Endothelial cell of umbilical vein (primary cell): ENCODE measurements around the gene RPL37A. TPM values are rescaled to one million over a fixed set of nuclear protein-coding genes. Genes with fewer than 3 reads are reported as not detected.

Experiments
- BruUV-seq: library from RNA; stranded (reverse); fragments of 400-500 nt; replicated peaks from 2 replicates; lab custom pipeline; 2021; lab: Mats Ljungman, UMichigan
- CTCF ChIA-PET: fragments of 300-600, 350-600 bp; sonication (Branson Sonifier 250); formaldehyde crosslinking; loops from one replicate; lab custom pipeline; 2021; ENCODE audit warnings: antibody characterized with exemption, inconsistent platforms; lab: Charles Lee
- POLR2A ChIA-PET: fragments of 300-600, 350-600 bp; sonication (Branson Sonifier 250); formaldehyde crosslinking; loops from one replicate; lab custom pipeline; 2021; ENCODE audit warnings: antibody characterized with exemption, inconsistent platforms; lab: Charles Lee
- DNase-seq: peaks from one replicate; pipeline ENCODE4 v3.0.0-alpha.2; 2011; ENCODE audit warnings: low read depth, low spot score
- FAIRE-seq: peaks from 2 replicates; lab custom pipeline; 2011; peaks lifted over from hg19 to GRCh38; lab: Jason Lieb, UNC
- H2AFZ ChIP-seq: 2 replicates; pipeline ENCODE4 v1.6.0; 2012; ENCODE audit warnings: low read depth, low read length, control low read depth, inconsistent platforms
- H3K27ac ChIP-seq: 2 replicates; pipeline ENCODE4 v1.5.1; 2011; ENCODE audit warnings: low read depth, mild to moderate bottlenecking, control low read depth, low read length, moderate library complexity; ENCODE audit not compliant: insufficient read depth
- H3K27me3 ChIP-seq, 2 experiments: 2 replicates each; pipeline versions ENCODE4 v1.6.0 to v1.6.1; 2011; ENCODE audit warnings: low read length in 2 of 2, mixed read lengths in 1 of 2; ENCODE audit not compliant: control insufficient read depth in 2 of 2, insufficient read depth in 2 of 2
- H3K36me3 ChIP-seq, 2 experiments: 2 replicates in 1 of 2; 3 replicates in 1 of 2; pipeline ENCODE4 v1.5.1; 2011; ENCODE audit warnings: low read length in 2 of 2, mild to moderate bottlenecking in 1 of 2, moderate library complexity in 1 of 2; ENCODE audit not compliant: control insufficient read depth in 2 of 2, insufficient read depth in 2 of 2; ENCODE audit errors: extremely low read depth in 1 of 2
- H3K4me1 ChIP-seq: 3 replicates; pipeline ENCODE4 v1.5.1; 2011; ENCODE audit warnings: mild to moderate bottlenecking, low read length; ENCODE audit not compliant: control insufficient read depth, insufficient read depth; ENCODE audit errors: extremely low read depth
- H3K4me2 ChIP-seq: 2 replicates; pipeline ENCODE4 v1.6.1; 2011; ENCODE audit warnings: low read length, control low read depth, mixed read lengths; ENCODE audit not compliant: insufficient read depth
- H3K4me3 ChIP-seq, 3 experiments: fragments of 200-600 bp in 1 of 3; sonication (generic), shearing (Covaris generic) in 1 of 3; replicated peaks in 1 of 3; 2 replicates each; pipeline ENCODE4 v1.5.1; 2011 to 2016; ENCODE audit warnings: control low read depth in 3 of 3, low read length in 3 of 3, mild to moderate bottlenecking in 2 of 3, inconsistent platforms in 1 of 3, low read depth in 1 of 3, moderate library complexity in 1 of 3; ENCODE audit not compliant: insufficient read depth in 1 of 3
- H3K79me2 ChIP-seq: 2 replicates; pipeline ENCODE4 v1.6.0; 2012; ENCODE audit warnings: low read length, inconsistent platforms; ENCODE audit not compliant: control insufficient read depth, insufficient read depth
- H3K9ac ChIP-seq: replicated peaks from 2 replicates; pipeline ENCODE3; 2011; ENCODE audit warnings: low read length, control low read depth; ENCODE audit not compliant: insufficient read depth; ENCODE audit errors: extremely low read depth
- H3K9me1 ChIP-seq: replicated peaks from 3 replicates; pipeline ENCODE4 v1.6.0; 2011; ENCODE audit warnings: mild to moderate bottlenecking, low read length; ENCODE audit not compliant: control insufficient read depth, insufficient read depth; ENCODE audit errors: extremely low read depth
- H3K9me3 ChIP-seq: replicated peaks from 2 replicates; pipeline ENCODE4 v1.5.1; 2012; ENCODE audit warnings: low read length, inconsistent platforms; ENCODE audit not compliant: control insufficient read depth, insufficient read depth
- H4K20me1 ChIP-seq: replicated peaks from 2 replicates; pipeline ENCODE3; 2011; ENCODE audit warnings: mild to moderate bottlenecking, low read length; ENCODE audit not compliant: control insufficient read depth, insufficient read depth; ENCODE audit errors: extremely low read depth
- FOS ChIP-seq: IDR thresholded peaks from 2 replicates; pipeline ENCODE4 v1.6.1; 2011; ENCODE audit warnings: mild to moderate bottlenecking, low read length, moderate library complexity, borderline replicate concordance; ENCODE audit not compliant: insufficient read depth
- GATA2 ChIP-seq: IDR thresholded peaks from 2 replicates; pipeline ENCODE4 v1.7.0; 2011; ENCODE audit warnings: low read depth, mild to moderate bottlenecking, moderate library complexity, mixed read lengths, low read length; ENCODE audit not compliant: insufficient read length, insufficient read depth
- JUN ChIP-seq: IDR thresholded peaks from 2 replicates; pipeline ENCODE4 v1.6.1; 2011; ENCODE audit warnings: borderline replicate concordance, low read depth; ENCODE audit not compliant: insufficient read length, insufficient read depth
- MAX ChIP-seq: IDR thresholded peaks from 2 replicates; pipeline ENCODE4 v1.6.1; 2011; ENCODE audit not compliant: insufficient read depth, insufficient read length
- MYC ChIP-seq: IDR thresholded peaks from one replicate; pipeline ENCODE4 v1.6.1; 2011; ENCODE audit warnings: mild to moderate bottlenecking, low read depth, low read length
- POLR2A ChIP-seq: IDR thresholded peaks from 2 replicates; pipeline ENCODE4 v1.6.1; 2012; ENCODE audit warnings: low read depth, mild to moderate bottlenecking, control low read depth, low read length
- dilution Hi-C: fragments of 300-500 bp; cut with MboI; formaldehyde crosslinking; loops from one replicate; pipeline ENCODE4 v1.15.0; 2019; ENCODE audit warnings: low sequenced_read_pairs; ENCODE audit not compliant: extremely low pct_ligation_motif_present
- intact Hi-C: fragments of 100-400 bp; cut with micrococcal nuclease; formaldehyde crosslinking; loops from one replicate; pipeline ENCODE4 v1.10.0; 2022
- polyA plus RNA-seq, 4 experiments: library from polyadenylated mRNA; depleted of rRNA in 3 of 4; stranded (reverse) in 3 of 4; unstranded in 1 of 4; fragments of >200 nt; gene quantifications; 2 replicates each; pipeline versions ENCODE4 v1.2.1 to v1.2.3, GENCODE V29; 2011 to 2012; ENCODE audit warnings: missing spikeins in 1 of 4
- total RNA-seq: library from RNA; stranded (reverse); gene quantifications from 2 replicates; pipeline ENCODE4 v1.2.3, GENCODE V29; 2021
- TF ChIP-seq, protein P1 (sequence below), 2 donors: IDR thresholded peaks; 1 replicate in 1 of 2; 2 replicates in 1 of 2; pipeline ENCODE4 v1.5.1; 2011; ENCODE audit warnings: low read length in 2 of 2, mild to moderate bottlenecking in 2 of 2, moderate library complexity in 2 of 2, control low read depth in 1 of 2, inconsistent platforms in 1 of 2, low read depth in 1 of 2; ENCODE audit not compliant: insufficient read depth in 1 of 2; ENCODE audit errors: extremely low read depth in 1 of 2

Gene RPL37A
- total and polyA plus RNA-seq, 2 donors (not counting 3 experiments of a cell fraction or from before 2014, with no cell fraction given): 1,889 to 2,628 TPM

- H2AFZ ChIP-seq: no peak overlapping the region
- H3K9me3 ChIP-seq: no peaks in the 10 kb centered on the region
- no peak overlapping the region for H3K27ac ChIP-seq
- ChIA-PET POLR2A (no interaction called here), CTCF (no interaction called here)
- dilution Hi-C loops: no loop called here
- no peaks in the 10 kb centered on the region for H3K9me1 ChIP-seq
- intact Hi-C loops: no loop called here
- H3K4me3 ChIP-seq: no peak overlapping the region
- no peaks in the 10 kb centered on the region for H4K20me1 ChIP-seq
- H3K36me3 ChIP-seq: peaks cover 13 to 17% of the 10 kb centered on the region in 2 experiments
- BruUV-seq: no TSS peak
- no peaks in the 10 kb centered on the region for H3K27me3 ChIP-seq
- H3K9ac ChIP-seq: no peak overlapping the region
- TF ChIP-seq FOS (no peak), POLR2A (no peak), JUN (no peak), GATA2 (no peak), MYC (no peak), MAX (no peak)
- TF ChIP-seq, protein P1, sequence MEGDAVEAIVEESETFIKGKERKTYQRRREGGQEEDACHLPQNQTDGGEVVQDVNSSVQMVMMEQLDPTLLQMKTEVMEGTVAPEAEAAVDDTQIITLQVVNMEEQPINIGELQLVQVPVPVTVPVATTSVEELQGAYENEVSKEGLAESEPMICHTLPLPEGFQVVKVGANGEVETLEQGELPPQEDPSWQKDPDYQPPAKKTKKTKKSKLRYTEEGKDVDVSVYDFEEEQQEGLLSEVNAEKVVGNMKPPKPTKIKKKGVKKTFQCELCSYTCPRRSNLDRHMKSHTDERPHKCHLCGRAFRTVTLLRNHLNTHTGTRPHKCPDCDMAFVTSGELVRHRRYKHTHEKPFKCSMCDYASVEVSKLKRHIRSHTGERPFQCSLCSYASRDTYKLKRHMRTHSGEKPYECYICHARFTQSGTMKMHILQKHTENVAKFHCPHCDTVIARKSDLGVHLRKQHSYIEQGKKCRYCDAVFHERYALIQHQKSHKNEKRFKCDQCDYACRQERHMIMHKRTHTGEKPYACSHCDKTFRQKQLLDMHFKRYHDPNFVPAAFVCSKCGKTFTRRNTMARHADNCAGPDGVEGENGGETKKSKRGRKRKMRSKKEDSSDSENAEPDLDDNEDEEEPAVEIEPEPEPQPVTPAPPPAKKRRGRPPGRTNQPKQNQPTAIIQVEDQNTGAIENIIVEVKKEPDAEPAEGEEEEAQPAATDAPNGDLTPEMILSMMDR (IDR thresholded peaks at IDR 0.05; ENCODE audit: extremely low read depth in 1 of 2, insufficient read depth in 1 of 2, low read depth in 1 of 2, low read length in 2 of 2): no peak
- no peak overlapping the region for H3K4me2 ChIP-seq
- no peaks in the 10 kb centered on the region for H3K79me2 ChIP-seq
- no peak for DNase-seq
- FAIRE-seq: no peak
- H3K4me1 ChIP-seq: no peaks in the 10 kb centered on the region
Measured at GRCh38 chr2:216450346-216450745, 48.3 kb upstream of the RPL37A start.
